Neural cell (in vitro differentiated cells): Measurements from ENCODE around the gene NCOA5. TPM values are rescaled to one million over a fixed set of nuclear protein-coding genes. Genes with fewer than 3 reads are reported as not detected.

Source experiments
- H2AFZ ChIP-seq: fragments of 200-600, 300-800 bp; sonication (generic), shearing (Covaris generic); 2 replicates; pipeline ENCODE4 v1.6.0; 2014; ENCODE audit warnings: low read depth, mild to moderate bottlenecking, antibody characterized with exemption, low read length, moderate library complexity
- H3F3A ChIP-seq: fragments of 200-600 bp; shearing (Covaris generic); 2 replicates; pipeline ENCODE4 v1.6.1; 2016; ENCODE audit warnings: mild to moderate bottlenecking, moderate library complexity, mixed read lengths, antibody characterized with exemption, low read length; ENCODE audit not compliant: insufficient read depth, poor library complexity, severe bottlenecking
- H3K27ac ChIP-seq: fragments of 200-600, 300-800 bp; sonication (generic), shearing (Covaris generic); 2 replicates; pipeline ENCODE4 v1.5.1; 2014; ENCODE audit warnings: mild to moderate bottlenecking, low read length, moderate library complexity
- H3K27me3 ChIP-seq: fragments of 300-800, 200-600 bp; sonication (generic), shearing (Covaris generic); 2 replicates; pipeline ENCODE4 v1.6.0; 2014; ENCODE audit warnings: mild to moderate bottlenecking, low read depth, low read length, moderate library complexity; ENCODE audit not compliant: insufficient read depth
- H3K36me3 ChIP-seq: fragments of 300-800, 200-600 bp; sonication (generic), shearing (Covaris generic); 2 replicates; pipeline ENCODE4 v1.5.1; 2014; ENCODE audit warnings: mild to moderate bottlenecking, antibody characterized with exemption, low read length, moderate library complexity; ENCODE audit not compliant: insufficient read depth
- H3K4me2 ChIP-seq: fragments of 300-800, 200-600 bp; sonication (generic), shearing (Covaris generic); 2 replicates; pipeline ENCODE4 v1.6.0; 2014; ENCODE audit warnings: mild to moderate bottlenecking, low read length
- H3K4me3 ChIP-seq: fragments of 300-800, 200-600 bp; sonication (generic), shearing (Covaris generic); 2 replicates; pipeline ENCODE4 v1.5.1; 2014; ENCODE audit warnings: mild to moderate bottlenecking, low read length, moderate library complexity
- H3K79me2 ChIP-seq: fragments of 200-600 bp; shearing (Covaris generic); replicated peaks from 2 replicates; pipeline ENCODE4 v1.6.0; 2014; ENCODE audit warnings: mild to moderate bottlenecking, low read length, moderate library complexity; ENCODE audit not compliant: insufficient read depth
- H3K9ac ChIP-seq: fragments of 300-800, 200-600 bp; sonication (generic), shearing (Covaris generic); 2 replicates; pipeline ENCODE4 v1.6.1; 2016; ENCODE audit warnings: mild to moderate bottlenecking, low read length, mixed read lengths
- H3K9me2 ChIP-seq: fragments of 200-600 bp; shearing (Covaris generic); 2 replicates; pipeline ENCODE4 v1.6.1; 2016; ENCODE audit warnings: mild to moderate bottlenecking, low read length, mixed read lengths; ENCODE audit not compliant: insufficient read depth
- H3K9me3 ChIP-seq: fragments of 200-600, 300-800 bp; sonication (generic), shearing (Covaris generic); 2 replicates; pipeline ENCODE4 v1.6.1; 2016; ENCODE audit warnings: mild to moderate bottlenecking, mixed run types, low read length, moderate library complexity, mixed read lengths
- H4K20me1 ChIP-seq: fragments of 200-600 bp; shearing (Covaris generic); 2 replicates; pipeline ENCODE4 v1.6.1; 2016; ENCODE audit warnings: mild to moderate bottlenecking, mixed run types; ENCODE audit not compliant: insufficient read depth
- CTCF ChIP-seq: fragments of 450-650 bp; IDR thresholded peaks from 2 replicates; pipeline ENCODE4 v1.5.1; 2014; ENCODE audit warnings: antibody characterized with exemption, mild to moderate bottlenecking, moderate library complexity; ENCODE audit not compliant: poor library complexity, severe bottlenecking
- EZH2 ChIP-seq: fragments of 200-600, 300-800 bp; shearing (Covaris generic), sonication (generic); IDR thresholded peaks from 2 replicates; pipeline ENCODE4 v1.6.1; 2014; ENCODE audit warnings: antibody characterized with exemption, low read length, borderline replicate concordance, mild to moderate bottlenecking; ENCODE audit not compliant: insufficient read depth, poor library complexity, severe bottlenecking
- MXI1 ChIP-seq: fragments of 450-650 bp; conservative IDR thresholded peaks from 2 replicates; pipeline ENCODE4 v1.6.1; 2014; ENCODE audit warnings: antibody characterized with exemption, mild to moderate bottlenecking; ENCODE audit not compliant: poor library complexity, severe bottlenecking
- POLR2AphosphoS5 ChIP-seq: IDR thresholded peaks from 2 replicates; pipeline ENCODE4 v1.6.1; 2012
- RAD21 ChIP-seq: fragments of 450-650 bp; conservative IDR thresholded peaks from 2 replicates; pipeline ENCODE4 v1.6.1; 2014; ENCODE audit warnings: antibody characterized with exemption, mild to moderate bottlenecking, moderate library complexity
- REST ChIP-seq: IDR thresholded peaks from 2 replicates; pipeline ENCODE4 v1.6.1; 2012; ENCODE audit warnings: borderline replicate concordance
- SMC3 ChIP-seq: fragments of 450-650 bp; conservative IDR thresholded peaks from 2 replicates; pipeline ENCODE4 v1.6.1; 2014; ENCODE audit warnings: antibody characterized with exemption, mild to moderate bottlenecking, moderate library complexity; ENCODE audit not compliant: poor library complexity
- polyA plus RNA-seq: library from polyadenylated mRNA; depleted of rRNA; stranded (reverse); fragments of >200 nt; gene quantifications from 2 replicates; pipeline ENCODE4 v1.2.3, GENCODE V29; 2014

The NCOA5 gene
- polyA plus RNA-seq, 1 donor from 2014 or later, result 29.9 TPM

GRCh38 chr20:46028772-46029371 is 60.9 kb downstream of the NCOA5 start, which contains the start of gene SLC12A5:
TSS of gene SLC12A5 (plus strand) at chr20:46029215. CDS start at chr20:46029345, 130 bp downstream.
- Histone ChIP-seq H4K20me1 (no peaks in the 10 kb centered on the region), H3K9ac (peak within 1 kb of the TSS; percentile 87), H3K27me3 (peaks cover 11% of the 10 kb centered on the region), H3K79me2 (peaks cover 60% of the 10 kb centered on the region), H3K4me2 (peak within 1 kb of the TSS; percentile 51), H3K4me3 (peak within 1 kb of the TSS; percentile 86), H3K27ac (peak within 1 kb of the TSS; percentile 92), H3K9me2 (no peaks in the 10 kb centered on the region), H3K9me3 (no peaks in the 10 kb centered on the region), H3F3A (no peaks in the 10 kb centered on the region), H2AFZ (no peak within 1 kb of the TSS), H3K36me3 (no peaks in the 10 kb centered on the region)
- TF ChIP-seq MXI1 (peak; percentile 20), SMC3 (no peak), RAD21 (peak; percentile 30), EZH2 (no peak), CTCF (no peak), POLR2AphosphoS5 (peak; percentile 71)

- Histone ChIP-seq H3K27me3 (peaks cover 6% of the 10 kb centered on the region), H3K27ac (no peak overlapping the region), H3K9ac (no peak overlapping the region), H3K9me3 (no peaks in the 10 kb centered on the region), H3K4me2 (no peak overlapping the region), H3K4me3 (peak overlapping the region; percentile 86), H3K36me3 (no peaks in the 10 kb centered on the region), H3K79me2 (peaks cover 63% of the 10 kb centered on the region), H3F3A (no peaks in the 10 kb centered on the region), H4K20me1 (no peaks in the 10 kb centered on the region), H3K9me2 (no peaks in the 10 kb centered on the region), H2AFZ (no peak overlapping the region)
- TF ChIP-seq CTCF (no peak), POLR2AphosphoS5 (no peak)
Measured at GRCh38 chr20:46028110-46028509, 61.7 kb downstream of the NCOA5 start.

- peak; percentile 44 for TF ChIP-seq REST
- no peak for TF ChIP-seq POLR2AphosphoS5
- Histone ChIP-seq H3K36me3 (no peaks in the 10 kb centered on the region), H2AFZ (no peak overlapping the region), H3K9me2 (no peaks in the 10 kb centered on the region), H3K79me2 (peaks cover 58% of the 10 kb centered on the region), H3K27ac (peak overlapping the region; percentile 96), H3K4me2 (peak overlapping the region; percentile 96), H3K9me3 (no peaks in the 10 kb centered on the region), H3K4me3 (peak overlapping the region; percentile 79), H4K20me1 (no peaks in the 10 kb centered on the region), H3K9ac (peak overlapping the region; percentile 81), H3K27me3 (no peaks in the 10 kb centered on the region), H3F3A (no peaks in the 10 kb centered on the region)
Measured at GRCh38 chr20:46027245-46027853, 62.4 kb downstream of the NCOA5 start.
